GM21526 (cell line): ENCODE data around the gene CDK2AP2.
"Not testable (repeated sequence)": the region's sequence is repeated elsewhere in the genome, so short reads cannot be mapped to it uniquely, and the experiment has no call there.

ENCODE experiments used
- ATAC-seq: cut with Tn5 transposase; IDR thresholded peaks from one replicate; pipeline ENCODE4 v1.9.1; 2021; ENCODE audit warnings: moderate library complexity; ENCODE audit not compliant: unreplicated experiment, low FRiP score

Gene CDK2AP2

GRCh38 chr11:67468456-67468758, 39.6 kb downstream of the CDK2AP2 start:
- no peak for ATAC-seq

GRCh38 chr11:67468056-67468455, 39.9 kb downstream of the CDK2AP2 start:
- no peak for ATAC-seq

GRCh38 chr11:67466962-67467771, 40.8 kb downstream of the CDK2AP2 start:
- ATAC-seq, result no peak

GRCh38 chr11:67466367-67466766, 41.6 kb downstream of the CDK2AP2 start:
- no peak for ATAC-seq

- ATAC-seq, result not testable (repeated sequence)
These were observed 42.4 kb downstream of the CDK2AP2 start for GRCh38 chr11:67465530-67465929.

- no peak for ATAC-seq
These were observed 42.8 kb downstream of the CDK2AP2 start for GRCh38 chr11:67465189-67465510.

GRCh38 chr11:67464411-67465188, 43.4 kb downstream of the CDK2AP2 start:
- peak; percentile 55 for ATAC-seq

GRCh38 chr11:67463680-67464410, 44.1 kb downstream of the CDK2AP2 start:
- no peak for ATAC-seq

- ATAC-seq, result no peak
These were observed 44.8 kb downstream of the CDK2AP2 start for GRCh38 chr11:67463186-67463585.

GRCh38 chr11:67458266-67458665, 49.7 kb downstream of the CDK2AP2 start:
- no peak for ATAC-seq

- no peak for ATAC-seq
These were observed 50.5 kb downstream of the CDK2AP2 start for GRCh38 chr11:67457453-67457852.
